ENCODE data around the gene EXOC6B. TPM values are rescaled to one million over a fixed set of nuclear protein-coding genes. Genes with fewer than 3 reads are reported as not detected.

Gene EXOC6B
- total and polyA plus RNA-seq, 7 donors: 4.4 to 26.8 (median 14.1) TPM

- Histone ChIP-seq H3K27me3 (ENCODE audit: insufficient read depth in 3 of 3, low read length in 2 of 3) (no peaks in the 10 kb centered on the region), H3K27ac (no peak overlapping the region), H3K36me3 (ENCODE audit: insufficient read depth in 1 of 2, low read depth in 1 of 2) (no peaks in the 10 kb centered on the region), H3K9me3 (no peaks in the 10 kb centered on the region), H3K4me1 (no peaks in the 10 kb centered on the region), H3K4me3 (no peak overlapping the region)
- no peak for TF ChIP-seq CTCF (IDR thresholded peaks at IDR 0.05)
- ATAC-seq (no peak), DNase-seq (no peak)
- intact Hi-C loops (cut with DNase I): no loop called here
- 85 to 95% (median 86%) methylated on average over 1 of the region's 1 CpG for WGBS, 3 donors
Measured at GRCh38 chr2:72708236-72708635, 117.6 kb downstream of the EXOC6B start.

GRCh38 chr2:72698300-72698699 is 127.5 kb downstream of the EXOC6B start:
- no peak for TF ChIP-seq CTCF (IDR thresholded peaks at IDR 0.05)
- Histone ChIP-seq H3K36me3 (ENCODE audit: insufficient read depth in 1 of 2, low read depth in 1 of 2) (no peaks in the 10 kb centered on the region), H3K4me3 (no peak overlapping the region), H3K27me3 (ENCODE audit: insufficient read depth in 3 of 3, low read length in 2 of 3) (no peaks in the 10 kb centered on the region), H3K27ac (no peak overlapping the region), H3K9me3 (no peaks in the 10 kb centered on the region), H3K4me1 (peaks cover 10% of the 10 kb centered on the region)
- no peak for ATAC-seq
- WGBS, 3 donors: 86 to 94% (median 94%) methylated on average over 3 of the region's 3 CpGs
- intact Hi-C loops (cut with DNase I): no loop called here
- DNase-seq: no peak

GRCh38 chr2:72696559-72696958 is 129.3 kb downstream of the EXOC6B start:
- H3K36me3 ChIP-seq (ENCODE audit: insufficient read depth in 1 of 2, low read depth in 1 of 2): no peaks in the 10 kb centered on the region
- DNase-seq (no peak), ATAC-seq (no peak)
- H3K27ac ChIP-seq: no peak overlapping the region
- no peaks in the 10 kb centered on the region for H3K27me3 ChIP-seq (ENCODE audit: insufficient read depth in 3 of 3, low read length in 2 of 3)
- H3K4me3 ChIP-seq: no peak overlapping the region
- no peak for TF ChIP-seq CTCF (IDR thresholded peaks at IDR 0.05)
- H3K9me3 ChIP-seq: no peaks in the 10 kb centered on the region
- H3K4me1 ChIP-seq: peaks cover 10% of the 10 kb centered on the region
- intact Hi-C loops (cut with DNase I): no loop called here
- WGBS, 3 donors: 92 to 98% (median 94%) methylated on average over 2 of the region's 2 CpGs

- Histone ChIP-seq H3K9me3 (no peaks in the 10 kb centered on the region), H3K27me3 (ENCODE audit: insufficient read depth in 3 of 3, low read length in 2 of 3) (no peaks in the 10 kb centered on the region), H3K27ac (no peak overlapping the region), H3K36me3 (ENCODE audit: insufficient read depth in 1 of 2, low read depth in 1 of 2) (no peaks in the 10 kb centered on the region), H3K4me3 (no peak overlapping the region), H3K4me1 (peaks cover 10% of the 10 kb centered on the region)
- no peak for DNase-seq
- no peak for ATAC-seq
- 51 to 60% (median 55%) methylated on average over 1 of the region's 1 CpG for WGBS, 3 donors
- intact Hi-C loops (cut with DNase I): no loop called here
- TF ChIP-seq CTCF (IDR thresholded peaks at IDR 0.05): no peak
Measured at GRCh38 chr2:72695676-72696075, 130.2 kb downstream of the EXOC6B start.

- H3K27me3 ChIP-seq (ENCODE audit: insufficient read depth in 3 of 3, low read length in 2 of 3): no peaks in the 10 kb centered on the region
- H3K9me3 ChIP-seq: no peaks in the 10 kb centered on the region
- no peak overlapping the region for H3K4me3 ChIP-seq
- intact Hi-C loops (cut with DNase I): no loop called here
- ATAC-seq (peak in 3 of 4 donors; percentile 71 to 74 (median 72)), DNase-seq (peak; percentile 28 to 53)
- TF ChIP-seq CTCF (IDR thresholded peaks at IDR 0.05): no peak
- 18 to 22% (median 21%) methylated on average over 9 of the region's 9 CpGs for WGBS, 3 donors
- no peak overlapping the region for H3K27ac ChIP-seq
- no peaks in the 10 kb centered on the region for H3K36me3 ChIP-seq (ENCODE audit: insufficient read depth in 1 of 2, low read depth in 1 of 2)
- H3K4me1 ChIP-seq: peaks cover 13% of the 10 kb centered on the region
Measured at GRCh38 chr2:72694715-72695496, 130.9 kb downstream of the EXOC6B start.
